ENCODE results near the gene CATSPERE.

- TF ChIP-seq CTCF (IDR thresholded peaks at IDR 0.05; ENCODE audit: control extremely low read depth in 1 of 3, insufficient read depth in 1 of 3, low read depth in 1 of 3, low read length in 3 of 3) = no peak
- no peak for TF ChIP-seq TCF12 (IDR thresholded peaks at IDR 0.05; ENCODE audit: low read depth, low read length)
- TF ChIP-seq E2F6 (IDR thresholded peaks at IDR 0.05) = no peak
- no peak for TF ChIP-seq MAX (IDR thresholded peaks at IDR 0.05)
- TF ChIP-seq BRCA1 (IDR thresholded peaks at IDR 0.05; ENCODE audit: low read depth, low read length) = no peak
- TF ChIP-seq EGR1 (IDR thresholded peaks at IDR 0.05; ENCODE audit: borderline replicate concordance, low read depth, low read length) = no peak
- no peak for TF ChIP-seq SP1 (IDR thresholded peaks at IDR 0.05; ENCODE audit: low read depth, low read length)
- TF ChIP-seq EP300 (IDR thresholded peaks at IDR 0.05; ENCODE audit: borderline replicate concordance in 1 of 2, low read depth in 2 of 2, low read length in 2 of 2) = no peak
- TF ChIP-seq CEBPB (IDR thresholded peaks at IDR 0.05; ENCODE audit: low read depth, low read length) = no peak
- no peak for TF ChIP-seq KDM4A (IDR thresholded peaks at IDR 0.05; ENCODE audit: low read depth, low read length, severe bottlenecking)
- TF ChIP-seq SIN3A (conservative IDR thresholded peaks at IDR 0.05 in 1 of 2, IDR thresholded peaks at IDR 0.05 in 1 of 2; ENCODE audit: low read depth in 1 of 2, low read length in 2 of 2) = no peak
Observed at GRCh38 chr1:244662599-244662998, 201.5 kb downstream of the CATSPERE start.
